ENCODE data around the gene HAAO. TPM values are rescaled to one million over a fixed set of nuclear protein-coding genes. Genes with fewer than 3 reads are reported as not detected.

Gene HAAO
- total and polyA plus RNA-seq, 2 experiments from 2014 or later, result 0.30 to 0.43 TPM

DNA sequence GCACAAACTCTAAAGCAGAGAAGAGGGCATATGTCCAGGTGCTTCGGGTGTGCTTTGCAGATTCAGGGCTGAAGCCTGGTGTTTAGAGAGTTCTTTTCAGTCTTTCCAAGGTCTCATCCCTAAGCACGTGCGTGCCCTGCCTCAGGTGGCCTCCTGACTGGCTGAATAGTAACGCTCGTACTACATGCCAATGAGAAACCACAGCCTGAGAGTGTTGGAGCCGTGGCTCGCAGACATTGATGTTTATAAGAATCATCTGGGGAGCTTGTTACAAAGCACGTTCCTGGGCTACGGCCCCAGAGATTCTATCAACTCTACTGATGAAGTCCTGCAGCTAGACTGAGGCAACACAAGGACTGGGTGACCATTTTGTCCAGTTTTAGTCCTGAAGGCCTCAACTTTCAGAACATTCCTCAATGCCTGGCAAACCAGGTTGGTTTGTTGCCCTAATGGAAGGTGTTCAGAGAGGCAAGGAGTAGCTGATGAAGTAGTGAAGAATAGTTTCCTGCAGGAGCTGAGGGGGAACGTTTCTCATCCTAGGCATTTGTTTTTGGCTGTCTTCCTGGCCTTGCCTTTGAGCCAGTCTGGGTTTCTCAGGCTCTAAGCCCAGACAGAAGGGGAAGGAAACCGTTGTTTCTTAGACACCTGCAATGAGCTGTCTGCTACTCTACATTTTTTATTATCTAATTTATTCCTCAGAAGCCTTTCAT lies 31.5 kb upstream of the HAAO start:
- Histone ChIP-seq H3K27ac (no peak overlapping the region), H3K36me3 (no peaks in the 10 kb centered on the region), H3K9me3 (ENCODE audit: low read depth) (no peaks in the 10 kb centered on the region), H3K27me3 (no peaks in the 10 kb centered on the region), H3K4me1 (ENCODE audit: low read depth) (no peaks in the 10 kb centered on the region), H3K4me3 (no peak overlapping the region)
- TF ChIP-seq, protein P1, sequence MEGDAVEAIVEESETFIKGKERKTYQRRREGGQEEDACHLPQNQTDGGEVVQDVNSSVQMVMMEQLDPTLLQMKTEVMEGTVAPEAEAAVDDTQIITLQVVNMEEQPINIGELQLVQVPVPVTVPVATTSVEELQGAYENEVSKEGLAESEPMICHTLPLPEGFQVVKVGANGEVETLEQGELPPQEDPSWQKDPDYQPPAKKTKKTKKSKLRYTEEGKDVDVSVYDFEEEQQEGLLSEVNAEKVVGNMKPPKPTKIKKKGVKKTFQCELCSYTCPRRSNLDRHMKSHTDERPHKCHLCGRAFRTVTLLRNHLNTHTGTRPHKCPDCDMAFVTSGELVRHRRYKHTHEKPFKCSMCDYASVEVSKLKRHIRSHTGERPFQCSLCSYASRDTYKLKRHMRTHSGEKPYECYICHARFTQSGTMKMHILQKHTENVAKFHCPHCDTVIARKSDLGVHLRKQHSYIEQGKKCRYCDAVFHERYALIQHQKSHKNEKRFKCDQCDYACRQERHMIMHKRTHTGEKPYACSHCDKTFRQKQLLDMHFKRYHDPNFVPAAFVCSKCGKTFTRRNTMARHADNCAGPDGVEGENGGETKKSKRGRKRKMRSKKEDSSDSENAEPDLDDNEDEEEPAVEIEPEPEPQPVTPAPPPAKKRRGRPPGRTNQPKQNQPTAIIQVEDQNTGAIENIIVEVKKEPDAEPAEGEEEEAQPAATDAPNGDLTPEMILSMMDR (IDR thresholded peaks at IDR 0.05; ENCODE audit: low read depth, low read length), result no peak
- DNase-seq (ENCODE audit: low read depth in 1 of 2, low spot score in 1 of 2), result no peak

DNA sequence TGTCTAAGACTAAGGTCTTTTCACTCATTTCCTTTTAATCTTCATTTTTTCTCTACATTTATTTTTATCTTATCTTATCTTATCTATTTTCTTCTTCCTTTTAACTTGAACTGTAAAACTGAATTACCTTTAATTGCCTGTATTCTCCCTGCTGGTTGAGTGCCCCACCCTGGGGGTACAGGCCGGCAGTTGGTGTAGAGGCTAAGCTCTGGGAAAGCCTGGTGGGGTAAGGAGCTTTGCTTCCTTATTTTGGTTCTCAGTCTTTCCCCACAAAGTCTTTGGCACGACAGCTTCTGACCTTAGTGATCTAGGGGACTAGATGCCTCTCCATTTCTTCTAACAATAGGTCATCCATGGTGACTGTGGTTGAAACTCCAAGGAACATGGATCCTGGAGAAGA lies 26.8 kb upstream of the HAAO start:
- TF ChIP-seq, protein P1 (IDR thresholded peaks at IDR 0.05; ENCODE audit: low read depth, low read length), result no peak

DNA sequence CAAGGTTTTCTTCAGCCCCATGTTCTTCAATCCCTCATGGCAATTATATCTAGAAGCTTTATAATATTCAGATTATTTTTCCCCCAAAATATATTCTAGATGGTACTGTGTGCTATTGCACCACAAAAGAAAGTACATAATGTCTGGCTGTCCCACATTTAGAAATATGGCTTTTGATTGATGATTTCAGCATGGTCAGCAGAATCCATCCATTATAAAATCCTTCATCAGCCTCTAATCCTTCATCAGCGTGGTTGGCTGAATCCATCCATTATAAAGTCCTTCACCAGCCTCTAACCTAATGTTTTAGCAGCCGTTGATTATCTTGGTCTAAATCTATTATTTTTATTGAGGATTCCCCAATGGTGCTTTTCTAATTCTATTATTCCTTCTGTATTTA lies 23.3 kb upstream of the HAAO start:
- no peaks in the 10 kb centered on the region for H3K36me3 ChIP-seq
- no peak overlapping the region for H3K4me3 ChIP-seq
- H3K4me1 ChIP-seq (ENCODE audit: low read depth), result no peaks in the 10 kb centered on the region
- H3K27me3 ChIP-seq, result no peaks in the 10 kb centered on the region
- H3K9me3 ChIP-seq (ENCODE audit: low read depth), result no peaks in the 10 kb centered on the region
- no peak for DNase-seq (ENCODE audit: low read depth in 1 of 2, low spot score in 1 of 2)
- TF ChIP-seq, protein P1 (IDR thresholded peaks at IDR 0.05; ENCODE audit: low read depth, low read length), result no peak
- H3K27ac ChIP-seq, result no peak overlapping the region

More for the DNA sequence above, 26.8 kb upstream of the HAAO start:
- Histone ChIP-seq H3K36me3 (no peaks in the 10 kb centered on the region), H3K4me1 (ENCODE audit: low read depth) (no peaks in the 10 kb centered on the region), H3K4me3 (no peak overlapping the region), H3K27me3 (no peaks in the 10 kb centered on the region), H3K27ac (no peak overlapping the region), H3K9me3 (ENCODE audit: low read depth) (no peaks in the 10 kb centered on the region)
- DNase-seq (ENCODE audit: low read depth in 1 of 2, low spot score in 1 of 2), result no peak

DNA sequence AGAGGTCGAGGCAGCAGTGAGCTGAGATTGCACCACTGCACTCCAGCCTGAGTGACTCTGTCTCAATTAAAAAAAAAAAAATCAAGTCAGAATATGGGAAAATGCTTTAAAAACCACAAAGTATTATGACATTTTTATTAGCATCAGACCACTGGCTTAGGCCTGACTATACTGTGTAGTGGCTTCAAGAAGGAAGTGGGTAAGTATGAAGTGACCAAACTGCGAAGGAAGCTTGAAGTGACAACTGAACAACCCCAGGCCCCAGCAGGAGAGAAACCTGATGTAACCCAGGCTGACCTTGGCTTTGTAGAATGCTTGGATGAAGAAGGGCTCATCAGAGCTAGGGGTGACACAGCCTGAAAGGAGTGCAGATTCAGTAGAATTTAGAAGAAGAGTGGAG lies 21.4 kb upstream of the HAAO start:
- Histone ChIP-seq H3K4me3 (no peak overlapping the region), H3K27ac (no peak overlapping the region), H3K4me1 (ENCODE audit: low read depth) (peaks cover 7% of the 10 kb centered on the region), H3K27me3 (no peaks in the 10 kb centered on the region), H3K9me3 (ENCODE audit: low read depth) (no peaks in the 10 kb centered on the region), H3K36me3 (no peaks in the 10 kb centered on the region)
- TF ChIP-seq, protein P1 (IDR thresholded peaks at IDR 0.05; ENCODE audit: low read depth, low read length), result no peak
- no peak for DNase-seq (ENCODE audit: low read depth in 1 of 2, low spot score in 1 of 2)

GRCh38 chr2:42812899-42813479 lies 20.6 kb upstream of the HAAO start:
- Histone ChIP-seq H3K4me1 (ENCODE audit: low read depth) (peaks cover 7% of the 10 kb centered on the region), H3K27me3 (no peaks in the 10 kb centered on the region)

More at GRCh38 chr2:42812899-42813479, 20.6 kb upstream of the HAAO start:
- no peak overlapping the region for H3K27ac ChIP-seq
- no peak overlapping the region for H3K4me3 ChIP-seq
- no peaks in the 10 kb centered on the region for H3K9me3 ChIP-seq (ENCODE audit: low read depth)
- peak in 1 of 2 donors; percentile 53 for DNase-seq (ENCODE audit: low read depth in 1 of 2, low spot score in 1 of 2)
- TF ChIP-seq, protein P1 (IDR thresholded peaks at IDR 0.05; ENCODE audit: low read depth, low read length), result peak; percentile 55
- H3K36me3 ChIP-seq, result no peaks in the 10 kb centered on the region
